Osteoblast (primary cell): ENCODE results near the gene GPR137C. TPM values are rescaled to one million over a fixed set of nuclear protein-coding genes. Genes with fewer than 3 reads are reported as not detected.
A peak's percentile ranks its signal among the peaks of the same experiment; 100 is the strongest.

Experiments used
- DNase-seq: peaks from one replicate; pipeline ENCODE4 v3.0.0; 2011; ENCODE audit warnings: low spot score, mixed read lengths; ENCODE audit not compliant: insufficient read length; ENCODE audit errors: missing footprints
- H2AFZ ChIP-seq: 2 replicates; pipeline ENCODE4 v1.6.0; 2011; ENCODE audit warnings: mild to moderate bottlenecking, low read length
- H3K27ac ChIP-seq: 2 replicates; pipeline ENCODE4 v1.5.1; 2011; ENCODE audit warnings: mild to moderate bottlenecking, low read depth, low read length, moderate library complexity
- H3K27me3 ChIP-seq: 2 replicates; pipeline ENCODE4 v1.6.0; 2012; ENCODE audit warnings: mild to moderate bottlenecking, control low read depth, inconsistent platforms, low read length, moderate library complexity; ENCODE audit not compliant: insufficient read depth
- H3K36me3 ChIP-seq: 2 replicates; pipeline ENCODE4 v1.5.1; 2011; ENCODE audit warnings: mild to moderate bottlenecking, low read length, control low read depth, moderate library complexity; ENCODE audit not compliant: insufficient read depth
- H3K4me1 ChIP-seq: 2 replicates; pipeline ENCODE4 v1.5.1; 2011; ENCODE audit warnings: mild to moderate bottlenecking, low read length, control low read depth, moderate library complexity; ENCODE audit not compliant: insufficient read depth
- H3K4me2 ChIP-seq: 2 replicates; pipeline ENCODE4 v1.6.0; 2011; ENCODE audit warnings: mild to moderate bottlenecking, low read length; ENCODE audit not compliant: insufficient read depth
- H3K4me3 ChIP-seq: fragments of 200-600 bp; sonication (generic); 3 replicates; pipeline ENCODE4 v1.5.1; 2012; ENCODE audit warnings: mild to moderate bottlenecking, low read length, inconsistent platforms; ENCODE audit not compliant: insufficient read depth
- H3K79me2 ChIP-seq: 2 replicates; pipeline ENCODE4 v1.6.0; 2012; ENCODE audit warnings: mild to moderate bottlenecking, low read length, control low read depth, inconsistent platforms; ENCODE audit not compliant: insufficient read depth
- H3K9me3 ChIP-seq: 2 replicates; pipeline ENCODE4 v1.5.1; 2011; ENCODE audit warnings: low read depth, low read length, control low read depth
- H4K20me1 ChIP-seq: 2 replicates; pipeline ENCODE4 v1.6.0; 2012; ENCODE audit warnings: mild to moderate bottlenecking, low read length, control low read depth; ENCODE audit not compliant: insufficient read depth
- total RNA-seq: library from RNA; depleted of rRNA; stranded (reverse); fragments of >200 nt; gene quantifications from 2 replicates; pipeline ENCODE4 v1.2.3, GENCODE V29; 2012
- TF ChIP-seq, protein P1 (sequence below): IDR thresholded peaks from 2 replicates; pipeline ENCODE4 v1.5.1; 2011; ENCODE audit warnings: mild to moderate bottlenecking, low read depth, low read length, moderate library complexity; ENCODE audit errors: extremely low read depth

GPR137C gene
- total RNA-seq, 1 donor: 0.36 TPM

GRCh38 chr14:52551696-52552062, 957 bp upstream of the GPR137C start:
- H4K20me1 ChIP-seq: no peaks in the 10 kb centered on the region
- TF ChIP-seq, protein P1, sequence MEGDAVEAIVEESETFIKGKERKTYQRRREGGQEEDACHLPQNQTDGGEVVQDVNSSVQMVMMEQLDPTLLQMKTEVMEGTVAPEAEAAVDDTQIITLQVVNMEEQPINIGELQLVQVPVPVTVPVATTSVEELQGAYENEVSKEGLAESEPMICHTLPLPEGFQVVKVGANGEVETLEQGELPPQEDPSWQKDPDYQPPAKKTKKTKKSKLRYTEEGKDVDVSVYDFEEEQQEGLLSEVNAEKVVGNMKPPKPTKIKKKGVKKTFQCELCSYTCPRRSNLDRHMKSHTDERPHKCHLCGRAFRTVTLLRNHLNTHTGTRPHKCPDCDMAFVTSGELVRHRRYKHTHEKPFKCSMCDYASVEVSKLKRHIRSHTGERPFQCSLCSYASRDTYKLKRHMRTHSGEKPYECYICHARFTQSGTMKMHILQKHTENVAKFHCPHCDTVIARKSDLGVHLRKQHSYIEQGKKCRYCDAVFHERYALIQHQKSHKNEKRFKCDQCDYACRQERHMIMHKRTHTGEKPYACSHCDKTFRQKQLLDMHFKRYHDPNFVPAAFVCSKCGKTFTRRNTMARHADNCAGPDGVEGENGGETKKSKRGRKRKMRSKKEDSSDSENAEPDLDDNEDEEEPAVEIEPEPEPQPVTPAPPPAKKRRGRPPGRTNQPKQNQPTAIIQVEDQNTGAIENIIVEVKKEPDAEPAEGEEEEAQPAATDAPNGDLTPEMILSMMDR: peak; percentile 47
- no peaks in the 10 kb centered on the region for H3K79me2 ChIP-seq
- DNase-seq: peak; percentile 72
- H3K4me2 ChIP-seq: peak overlapping the region; percentile 94
- no peaks in the 10 kb centered on the region for H3K36me3 ChIP-seq
- H3K9me3 ChIP-seq: no peaks in the 10 kb centered on the region
- peak overlapping the region; percentile 97 for H2AFZ ChIP-seq
- H3K27ac ChIP-seq: peak overlapping the region; percentile 84
- no peaks in the 10 kb centered on the region for H3K27me3 ChIP-seq
- peaks cover 16% of the 10 kb centered on the region for H3K4me1 ChIP-seq
- peak overlapping the region; percentile 87 for H3K4me3 ChIP-seq

GRCh38 chr14:52553002-52553670, 500 bp downstream of the GPR137C start:
- Histone ChIP-seq H3K4me1 (peaks cover 16% of the 10 kb centered on the region), H3K27ac (no peak overlapping the region)

GRCh38 chr14:52553671-52554575, 1.3 kb downstream of the GPR137C start:
- Histone ChIP-seq H3K4me1 (peaks cover 16% of the 10 kb centered on the region), H3K27ac (no peak overlapping the region), H3K36me3 (no peaks in the 10 kb centered on the region), H3K27me3 (no peaks in the 10 kb centered on the region), H3K4me2 (peak overlapping the region; percentile 85), H3K79me2 (no peaks in the 10 kb centered on the region), H3K9me3 (no peaks in the 10 kb centered on the region), H3K4me3 (peak overlapping the region; percentile 75), H4K20me1 (no peaks in the 10 kb centered on the region), H2AFZ (peak overlapping the region; percentile 53)
- peak; percentile 66 for DNase-seq
- TF ChIP-seq, protein P1: no peak

More at GRCh38 chr14:52553002-52553670, 500 bp downstream of the GPR137C start:
- DNase-seq: peak; percentile 65
- TF ChIP-seq, protein P1: no peak
- Histone ChIP-seq H4K20me1 (no peaks in the 10 kb centered on the region), H2AFZ (peak overlapping the region; percentile 53), H3K27me3 (no peaks in the 10 kb centered on the region), H3K79me2 (no peaks in the 10 kb centered on the region), H3K4me3 (peak overlapping the region; percentile 75), H3K4me2 (peak overlapping the region; percentile 85), H3K36me3 (no peaks in the 10 kb centered on the region), H3K9me3 (no peaks in the 10 kb centered on the region)

GRCh38 chr14:52558688-52559087, 6.1 kb downstream of the GPR137C start:
- Histone ChIP-seq H3K9me3 (no peaks in the 10 kb centered on the region), H3K36me3 (no peaks in the 10 kb centered on the region), H3K27ac (no peak overlapping the region), H3K4me2 (no peak overlapping the region), H4K20me1 (no peaks in the 10 kb centered on the region), H3K4me3 (no peak overlapping the region), H3K79me2 (no peaks in the 10 kb centered on the region), H2AFZ (no peak overlapping the region), H3K27me3 (no peaks in the 10 kb centered on the region), H3K4me1 (peaks cover 9% of the 10 kb centered on the region)
- TF ChIP-seq, protein P1: no peak
- DNase-seq: no peak
